Measurements from ENCODE around the gene SERPINB12. TPM values are rescaled to one million over a fixed set of nuclear protein-coding genes. Genes with fewer than 3 reads are reported as not detected.

Gene SERPINB12
- total RNA-seq, 2 donors from 2014 or later: not detected

- TF ChIP-seq CTCF (IDR thresholded peaks at IDR 0.05) (no peak), POLR2A (IDR thresholded peaks at IDR 0.05) (no peak)
- Histone ChIP-seq H3K4me3 (no peak overlapping the region), H3K4me1 (no peaks in the 10 kb centered on the region), H3K27ac (no peak overlapping the region), H3K27me3 (no peaks in the 10 kb centered on the region), H3K9me3 (no peaks in the 10 kb centered on the region), H3K36me3 (replicated peaks in 1 of 2; ENCODE audit: insufficient read depth in 1 of 2, low read depth in 2 of 2) (no peaks in the 10 kb centered on the region)
- no peak for ATAC-seq
- intact Hi-C loops (cut with DNase I): no loop called here
- 64 to 69% methylated on average over 5 of the region's 5 CpGs for WGBS, 2 donors
- DNase-seq: peak in 1 of 4 donors; percentile 2
These were observed 25.1 kb downstream of the SERPINB12 start for GRCh38 chr18:63567276-63567675.

GRCh38 chr18:63567825-63568224, 25.7 kb downstream of the SERPINB12 start:
- Histone ChIP-seq H3K27me3 (no peaks in the 10 kb centered on the region), H3K4me1 (no peaks in the 10 kb centered on the region), H3K9me3 (no peaks in the 10 kb centered on the region), H3K36me3 (replicated peaks in 1 of 2; ENCODE audit: insufficient read depth in 1 of 2, low read depth in 2 of 2) (no peaks in the 10 kb centered on the region), H3K27ac (no peak overlapping the region), H3K4me3 (no peak overlapping the region)
- intact Hi-C loops (cut with DNase I): no loop called here
- DNase-seq: no peak
- no peak for ATAC-seq
- 67 to 68% methylated on average over 9 of the region's 9 CpGs for WGBS, 2 donors
- no peak for TF ChIP-seq CTCF (IDR thresholded peaks at IDR 0.05)
- no peak for TF ChIP-seq POLR2A (IDR thresholded peaks at IDR 0.05)

GRCh38 chr18:63570721-63571120, 28.6 kb downstream of the SERPINB12 start:
- intact Hi-C loops (cut with DNase I): no loop called here
- DNase-seq (no peak), ATAC-seq (no peak)
- WGBS, 2 donors: 67 to 68% methylated on average over 6 of the region's 6 CpGs
- Histone ChIP-seq H3K4me3 (no peak overlapping the region), H3K36me3 (replicated peaks in 1 of 2; ENCODE audit: insufficient read depth in 1 of 2, low read depth in 2 of 2) (no peaks in the 10 kb centered on the region), H3K27ac (no peak overlapping the region), H3K9me3 (no peaks in the 10 kb centered on the region), H3K4me1 (no peaks in the 10 kb centered on the region), H3K27me3 (no peaks in the 10 kb centered on the region)
- TF ChIP-seq CTCF (IDR thresholded peaks at IDR 0.05): no peak
- no peak for TF ChIP-seq POLR2A (IDR thresholded peaks at IDR 0.05)

- no peaks in the 10 kb centered on the region for H3K4me1 ChIP-seq
- intact Hi-C loops (cut with DNase I): no loop called here
- no peaks in the 10 kb centered on the region for H3K27me3 ChIP-seq
- DNase-seq: no peak
- TF ChIP-seq CTCF (IDR thresholded peaks at IDR 0.05) (no peak), POLR2A (IDR thresholded peaks at IDR 0.05) (no peak)
- no peaks in the 10 kb centered on the region for H3K36me3 ChIP-seq (replicated peaks in 1 of 2; ENCODE audit: insufficient read depth in 1 of 2, low read depth in 2 of 2)
- no peak overlapping the region for H3K4me3 ChIP-seq
- no peaks in the 10 kb centered on the region for H3K9me3 ChIP-seq
- no peak for ATAC-seq
- H3K27ac ChIP-seq: no peak overlapping the region
These were observed 33.5 kb downstream of the SERPINB12 start for GRCh38 chr18:63575681-63576080.

- H3K9me3 ChIP-seq: no peaks in the 10 kb centered on the region
- TF ChIP-seq POLR2A (IDR thresholded peaks at IDR 0.05) (no peak), CTCF (IDR thresholded peaks at IDR 0.05) (peak; percentile 48 to 83 (median 66))
- peak; percentile 65 for ATAC-seq
- DNase-seq: peak; percentile 20 to 47 (median 34)
- H3K4me3 ChIP-seq: no peak overlapping the region
- intact Hi-C loops (cut with DNase I): no loop called here
- 8% methylated on average over 5 of the region's 5 CpGs for WGBS, 2 donors
- H3K27me3 ChIP-seq: no peaks in the 10 kb centered on the region
- H3K4me1 ChIP-seq: no peaks in the 10 kb centered on the region
- H3K27ac ChIP-seq: no peak overlapping the region
- no peaks in the 10 kb centered on the region for H3K36me3 ChIP-seq (replicated peaks in 1 of 2; ENCODE audit: insufficient read depth in 1 of 2, low read depth in 2 of 2)
These were observed 36.3 kb downstream of the SERPINB12 start for GRCh38 chr18:63578357-63578958.

Data from body of pancreas (tissue), 4 donors.